ENCODE results near the gene SFT2D3.
A peak's percentile ranks its signal among the peaks of the same experiment; 100 is the strongest.

The SFT2D3 gene

DNA sequence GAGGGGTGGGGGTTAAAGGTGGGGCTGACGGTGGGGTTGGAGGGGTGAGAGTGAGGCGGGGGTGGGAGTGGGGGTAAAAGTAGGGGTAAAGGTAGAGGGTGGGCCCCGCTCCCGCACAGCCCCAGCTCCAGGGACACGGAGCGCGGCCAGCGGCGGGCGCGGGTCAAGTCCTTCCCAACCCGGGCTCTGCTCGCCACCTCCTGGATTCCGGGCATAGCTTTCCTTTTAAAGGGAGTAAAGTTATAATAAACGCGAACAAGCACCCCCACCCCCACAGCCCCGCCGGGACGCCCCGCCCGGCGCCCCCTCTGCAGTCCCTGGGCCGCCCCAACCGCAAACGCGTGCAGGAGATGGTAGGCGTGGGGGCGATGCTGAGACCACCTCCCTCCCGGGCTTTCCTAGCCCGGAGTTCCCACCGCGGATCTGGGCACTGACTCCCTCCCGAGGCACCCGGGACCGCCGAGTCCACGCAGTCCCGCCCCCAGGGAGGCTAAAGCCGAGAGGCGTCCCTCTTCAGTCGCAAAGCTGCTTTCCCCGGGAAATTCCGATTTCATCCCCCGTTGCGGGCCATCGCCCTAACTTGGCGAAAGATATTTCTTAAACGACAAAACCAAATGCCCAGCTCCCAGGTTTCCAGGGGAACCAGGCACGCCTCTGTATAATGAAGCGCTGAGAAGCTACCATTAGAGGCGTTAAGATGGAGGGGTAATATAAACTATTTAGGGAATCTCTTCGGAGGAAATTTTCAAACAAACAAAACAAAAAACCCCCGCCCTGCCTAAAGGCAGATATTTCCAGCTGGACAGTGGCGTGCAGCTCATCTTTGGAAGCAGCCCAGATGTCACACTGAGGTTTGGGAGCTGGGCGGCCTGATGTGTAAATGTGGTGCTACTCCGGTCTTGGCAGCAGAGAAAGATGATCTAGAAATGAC is 25.7 kb upstream of the SFT2D3 start, which contains the start of gene LIMS2:
Gene LIMS2 (minus strand): TSS at position 200 of the 931 bp plus-strand sequence. CDS start 506 bp downstream, outside the sequence.
- Histone ChIP-seq H3K36me3 (ENCODE audit: control insufficient read depth, insufficient read depth, low read length) (no peaks in the 10 kb centered on the region), H3K27ac (ENCODE audit: low read depth, low read length, severe bottlenecking) (no peak within 1 kb of the TSS), H3K9me3 (ENCODE audit: control insufficient read depth, low read length) (no peaks in the 10 kb centered on the region), H3K4me1 (ENCODE audit: control insufficient read depth, insufficient read depth, low read length, poor library complexity, severe bottlenecking) (peaks cover 4% of the 10 kb centered on the region), H3K4me3 (ENCODE audit: extremely low read depth, insufficient read depth, low read length, poor library complexity, severe bottlenecking) (peak within 1 kb of the TSS; percentile 41)
- 8 to 16% methylated on average over 24 to 26 of the region's 56 CpGs for WGBS, 2 experiments (ENCODE audit: insufficient coverage in 2 of 2)

DNA sequence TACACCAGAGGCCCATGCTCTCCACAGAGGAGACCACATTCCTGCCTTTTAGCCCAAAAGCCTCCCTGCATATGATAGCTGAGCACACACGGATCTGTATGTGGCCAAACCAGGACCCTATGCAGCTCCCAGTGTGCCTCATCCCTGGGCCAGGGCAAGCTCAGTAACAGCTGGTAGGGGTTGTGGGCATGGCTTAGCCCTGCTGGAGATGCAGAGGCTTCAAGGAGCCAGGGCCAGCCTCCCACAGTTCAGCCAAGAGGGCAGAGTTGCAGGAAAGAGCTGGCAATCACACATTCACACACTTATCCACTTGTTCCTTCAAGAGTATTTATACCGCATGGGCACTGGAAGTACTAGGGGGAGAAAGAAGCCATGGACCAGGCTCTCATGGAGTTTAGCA is 24.4 kb upstream of the SFT2D3 start:
- Histone ChIP-seq H3K27ac (ENCODE audit: low read depth, low read length, severe bottlenecking) (no peak overlapping the region), H3K4me3 (ENCODE audit: extremely low read depth, insufficient read depth, low read length, poor library complexity, severe bottlenecking) (no peak overlapping the region), H3K4me1 (ENCODE audit: control insufficient read depth, insufficient read depth, low read length, poor library complexity, severe bottlenecking) (peaks cover 4% of the 10 kb centered on the region), H3K9me3 (ENCODE audit: control insufficient read depth, low read length) (no peaks in the 10 kb centered on the region), H3K36me3 (ENCODE audit: control insufficient read depth, insufficient read depth, low read length) (no peaks in the 10 kb centered on the region)
- WGBS, 2 experiments (ENCODE audit: insufficient coverage in 2 of 2) = 50 to 90% methylated on average over 1 to 2 of the region's 2 CpGs

DNA sequence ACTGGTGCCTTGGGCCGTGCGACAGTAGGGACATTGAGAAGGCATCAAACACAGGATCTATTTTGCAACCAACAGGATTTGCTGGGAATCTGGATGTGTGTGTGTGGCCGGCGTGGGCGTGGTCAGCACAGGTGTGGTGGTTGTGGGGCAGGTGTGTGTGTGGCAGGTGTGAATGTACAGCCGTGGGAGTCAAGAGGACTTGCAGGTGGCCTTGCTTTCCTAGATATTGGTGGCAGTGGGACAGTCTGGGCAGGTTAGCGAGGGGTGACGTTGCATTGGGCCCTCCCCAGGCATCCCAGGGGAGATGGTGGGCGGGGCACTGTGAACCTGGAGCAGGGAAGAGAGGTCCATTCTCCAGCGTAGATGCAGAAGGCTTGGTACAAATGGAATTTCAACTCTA is 22.8 kb upstream of the SFT2D3 start:
- H3K27ac ChIP-seq (ENCODE audit: low read depth, low read length, severe bottlenecking) = no peak overlapping the region
- H3K36me3 ChIP-seq (ENCODE audit: control insufficient read depth, insufficient read depth, low read length) = no peaks in the 10 kb centered on the region
- H3K4me1 ChIP-seq (ENCODE audit: control insufficient read depth, insufficient read depth, low read length, poor library complexity, severe bottlenecking) = peaks cover 7% of the 10 kb centered on the region
- no peaks in the 10 kb centered on the region for H3K9me3 ChIP-seq (ENCODE audit: control insufficient read depth, low read length)
- WGBS, 2 experiments (ENCODE audit: insufficient coverage in 2 of 2) = 80 to 91% methylated on average over 9 to 10 of the region's 10 CpGs
- H3K4me3 ChIP-seq (ENCODE audit: extremely low read depth, insufficient read depth, low read length, poor library complexity, severe bottlenecking) = no peak overlapping the region

DNA sequence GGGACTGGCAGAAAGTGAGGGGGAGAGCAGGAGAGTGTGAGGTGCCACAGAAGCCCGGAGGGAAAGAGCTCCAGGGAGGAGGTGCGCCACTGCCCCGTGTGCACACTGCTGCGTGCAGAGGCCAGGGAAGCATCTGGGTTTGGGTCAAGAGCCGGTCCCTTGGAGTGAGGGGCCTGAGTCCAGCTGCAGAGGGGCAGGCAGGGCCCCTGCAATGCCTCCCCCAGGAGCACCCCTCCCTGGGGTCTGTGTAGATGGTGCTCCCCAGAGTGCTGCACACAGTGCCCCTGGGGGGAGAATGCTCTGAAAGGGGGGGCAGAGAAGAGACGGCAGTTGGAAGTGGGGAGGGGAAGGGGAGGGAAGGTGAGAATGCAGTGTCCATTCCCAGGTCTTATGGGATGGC is 22.3 kb upstream of the SFT2D3 start:
- Histone ChIP-seq H3K4me1 (ENCODE audit: control insufficient read depth, insufficient read depth, low read length, poor library complexity, severe bottlenecking) (peaks cover 10% of the 10 kb centered on the region), H3K36me3 (ENCODE audit: control insufficient read depth, insufficient read depth, low read length) (no peaks in the 10 kb centered on the region), H3K9me3 (ENCODE audit: control insufficient read depth, low read length) (no peaks in the 10 kb centered on the region), H3K27ac (ENCODE audit: low read depth, low read length, severe bottlenecking) (no peak overlapping the region), H3K4me3 (ENCODE audit: extremely low read depth, insufficient read depth, low read length, poor library complexity, severe bottlenecking) (no peak overlapping the region)
- 93% methylated on average over 2 of the region's 6 CpGs; no CpG with 5 or more reads in 1 of the 2 experiments for WGBS, 2 experiments (ENCODE audit: insufficient coverage in 2 of 2)

DNA sequence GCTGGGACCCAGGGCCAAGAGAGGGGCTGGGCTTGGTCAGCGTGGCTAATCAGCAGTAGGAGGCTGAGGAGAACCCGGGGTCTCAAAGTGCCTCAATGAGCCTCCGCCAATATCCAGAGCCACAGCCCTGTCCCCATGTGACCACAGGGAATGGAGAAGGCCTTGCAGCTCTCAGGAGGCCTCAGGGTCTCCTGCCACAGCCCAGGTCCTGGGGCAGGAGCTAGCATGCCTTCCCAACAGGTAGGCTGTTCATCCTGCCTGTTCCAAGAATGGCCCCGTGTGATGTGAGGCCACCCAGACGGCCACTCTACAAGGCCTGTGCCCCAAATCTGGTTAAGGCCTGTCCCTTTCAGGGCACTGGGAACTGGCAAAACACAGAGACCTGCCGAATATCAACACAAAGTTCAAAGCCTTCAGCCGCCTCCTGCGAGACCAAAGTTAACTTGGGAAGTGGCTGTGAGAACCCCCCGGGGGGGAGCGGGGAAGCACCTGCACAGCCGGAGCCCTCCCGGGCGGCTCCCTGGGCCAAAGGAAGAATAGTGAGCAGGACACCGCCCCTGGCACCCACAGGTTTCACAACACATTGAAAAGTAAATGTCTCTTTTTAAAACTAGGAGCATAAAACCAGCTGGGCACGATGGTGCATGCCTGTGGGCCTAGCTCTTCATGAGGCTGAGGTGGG is 21.5 kb upstream of the SFT2D3 start:
- no peak overlapping the region for H3K27ac ChIP-seq (ENCODE audit: low read depth, low read length, severe bottlenecking)
- WGBS, 2 experiments (ENCODE audit: insufficient coverage in 2 of 2) = 91 to 92% methylated on average over 6 to 13 of the region's 15 CpGs

DNA sequence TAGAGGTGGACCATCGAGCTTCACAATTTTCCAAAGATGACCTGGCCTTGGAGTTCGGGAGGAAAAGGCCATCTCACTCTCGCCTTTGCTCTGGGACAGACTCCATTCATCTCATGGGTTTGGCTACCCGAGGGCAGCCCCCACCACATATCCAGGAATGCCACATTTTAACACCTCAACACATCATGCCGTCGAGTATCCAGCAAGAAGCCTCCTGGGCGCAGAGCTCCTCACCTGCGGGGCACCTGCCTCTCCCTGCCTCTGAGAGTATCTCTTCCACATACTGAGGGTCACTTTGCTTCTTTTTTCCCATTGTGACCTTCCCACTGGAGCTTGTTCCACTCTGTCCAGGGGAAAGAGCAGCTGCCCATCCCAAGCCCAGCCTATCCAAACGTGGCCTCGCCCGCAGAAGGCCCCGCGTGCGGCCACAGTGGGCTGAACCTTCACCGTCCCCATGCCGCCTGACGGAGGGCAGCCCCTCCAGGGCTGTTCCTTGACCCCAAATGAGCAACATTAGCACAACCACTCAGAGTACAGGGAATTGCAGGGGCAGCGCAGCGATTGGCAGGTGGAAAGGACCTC is 20.5 kb upstream of the SFT2D3 start:
- H3K36me3 ChIP-seq (ENCODE audit: control insufficient read depth, insufficient read depth, low read length) = no peaks in the 10 kb centered on the region
- H3K4me1 ChIP-seq (ENCODE audit: control insufficient read depth, insufficient read depth, low read length, poor library complexity, severe bottlenecking) = peaks cover 11% of the 10 kb centered on the region
- no peak overlapping the region for H3K27ac ChIP-seq (ENCODE audit: low read depth, low read length, severe bottlenecking)
- 90 to 93% methylated on average over 14 to 19 of the region's 19 CpGs for WGBS, 2 experiments (ENCODE audit: insufficient coverage in 2 of 2)
- no peak overlapping the region for H3K4me3 ChIP-seq (ENCODE audit: extremely low read depth, insufficient read depth, low read length, poor library complexity, severe bottlenecking)
- H3K9me3 ChIP-seq (ENCODE audit: control insufficient read depth, low read length) = no peaks in the 10 kb centered on the region

More for the DNA sequence above, 21.5 kb upstream of the SFT2D3 start:
- H3K4me1 ChIP-seq (ENCODE audit: control insufficient read depth, insufficient read depth, low read length, poor library complexity, severe bottlenecking) = peaks cover 11% of the 10 kb centered on the region
- H3K36me3 ChIP-seq (ENCODE audit: control insufficient read depth, insufficient read depth, low read length) = no peaks in the 10 kb centered on the region
- no peaks in the 10 kb centered on the region for H3K9me3 ChIP-seq (ENCODE audit: control insufficient read depth, low read length)
- H3K4me3 ChIP-seq (ENCODE audit: extremely low read depth, insufficient read depth, low read length, poor library complexity, severe bottlenecking) = no peak overlapping the region

DNA sequence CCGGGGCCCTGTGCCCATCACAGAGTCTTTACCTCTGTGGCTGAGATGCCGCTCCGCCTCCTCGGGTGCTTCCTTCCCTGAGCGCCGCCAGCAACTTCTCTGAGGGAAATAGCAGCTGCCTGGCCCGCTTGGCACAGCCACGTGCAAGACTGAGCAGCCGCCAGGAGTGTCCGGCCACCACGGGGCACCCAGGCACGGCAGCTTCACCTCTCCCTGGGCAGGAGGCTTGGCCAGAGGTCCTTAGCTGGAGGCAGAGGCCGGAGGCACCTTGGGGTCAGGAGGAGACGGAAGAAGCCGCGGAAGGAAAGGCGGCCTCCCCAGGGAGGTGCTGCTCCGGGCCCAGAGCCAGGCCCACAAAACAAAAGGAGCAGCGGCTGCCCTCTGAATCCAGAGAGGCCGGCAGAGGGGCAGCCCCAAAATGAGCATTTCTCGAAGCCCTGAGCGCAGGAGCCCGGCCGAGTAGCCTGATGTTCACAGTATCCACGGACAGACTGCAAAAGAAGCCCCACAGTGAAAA is 20.0 kb upstream of the SFT2D3 start:
- peaks cover 11% of the 10 kb centered on the region for H3K4me1 ChIP-seq (ENCODE audit: control insufficient read depth, insufficient read depth, low read length, poor library complexity, severe bottlenecking)
- 85 to 86% methylated on average over 21 to 25 of the region's 25 CpGs for WGBS, 2 experiments (ENCODE audit: insufficient coverage in 2 of 2)
- H3K9me3 ChIP-seq (ENCODE audit: control insufficient read depth, low read length) = no peaks in the 10 kb centered on the region
- no peak overlapping the region for H3K27ac ChIP-seq (ENCODE audit: low read depth, low read length, severe bottlenecking)
- H3K4me3 ChIP-seq (ENCODE audit: extremely low read depth, insufficient read depth, low read length, poor library complexity, severe bottlenecking) = no peak overlapping the region
- no peaks in the 10 kb centered on the region for H3K36me3 ChIP-seq (ENCODE audit: control insufficient read depth, insufficient read depth, low read length)

DNA sequence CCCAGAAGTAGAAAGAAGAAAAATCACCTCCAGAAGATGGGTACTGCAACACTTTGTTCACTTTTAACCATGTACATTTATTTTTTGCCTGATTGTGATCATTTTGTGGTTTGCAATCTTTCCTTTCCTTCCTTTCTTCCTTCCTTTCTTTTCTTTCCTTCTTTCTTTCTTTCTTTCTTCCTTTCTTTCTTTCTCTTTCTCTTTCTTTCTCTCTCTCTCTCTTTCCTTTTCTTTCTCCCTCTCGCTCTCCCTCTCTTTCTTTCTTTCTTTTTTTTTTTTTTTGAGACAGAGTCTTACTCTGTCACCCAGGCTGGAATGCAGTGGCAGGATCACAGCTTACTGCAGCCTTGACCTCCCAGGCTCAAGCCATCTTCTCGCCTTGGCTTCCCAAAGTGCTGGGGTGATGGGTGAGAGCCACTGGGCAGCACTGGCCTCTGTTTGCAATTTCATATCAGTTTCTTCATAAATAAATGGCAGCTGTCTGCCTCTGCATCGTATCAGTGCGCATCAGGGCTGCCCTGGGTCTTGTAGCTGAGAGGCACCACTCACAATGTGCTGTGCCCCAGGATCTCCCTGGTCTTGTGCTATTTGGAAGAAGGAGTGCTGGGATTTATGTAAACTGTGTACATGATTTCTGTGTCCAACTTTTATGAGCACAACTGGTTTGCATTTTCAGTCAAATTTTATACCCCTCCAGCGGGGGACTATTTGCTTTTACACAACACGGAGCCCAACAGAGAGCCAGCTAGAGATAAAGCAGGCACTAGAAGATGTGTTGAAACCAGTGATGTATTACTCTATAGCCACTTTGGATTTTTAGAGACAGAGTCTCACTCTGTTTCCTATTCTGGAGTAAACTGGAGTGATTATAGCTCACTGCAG is 19.1 kb upstream of the SFT2D3 start:
- Histone ChIP-seq H3K9me3 (ENCODE audit: control insufficient read depth, low read length) (no peaks in the 10 kb centered on the region), H3K4me1 (ENCODE audit: control insufficient read depth, insufficient read depth, low read length, poor library complexity, severe bottlenecking) (peaks cover 11% of the 10 kb centered on the region), H3K36me3 (ENCODE audit: control insufficient read depth, insufficient read depth, low read length) (no peaks in the 10 kb centered on the region), H3K4me3 (ENCODE audit: extremely low read depth, insufficient read depth, low read length, poor library complexity, severe bottlenecking) (no peak overlapping the region), H3K27ac (ENCODE audit: low read depth, low read length, severe bottlenecking) (no peak overlapping the region)
- WGBS, 2 experiments (ENCODE audit: insufficient coverage in 2 of 2) = 94 to 95% methylated on average over 3 to 4 of the region's 6 CpGs

DNA sequence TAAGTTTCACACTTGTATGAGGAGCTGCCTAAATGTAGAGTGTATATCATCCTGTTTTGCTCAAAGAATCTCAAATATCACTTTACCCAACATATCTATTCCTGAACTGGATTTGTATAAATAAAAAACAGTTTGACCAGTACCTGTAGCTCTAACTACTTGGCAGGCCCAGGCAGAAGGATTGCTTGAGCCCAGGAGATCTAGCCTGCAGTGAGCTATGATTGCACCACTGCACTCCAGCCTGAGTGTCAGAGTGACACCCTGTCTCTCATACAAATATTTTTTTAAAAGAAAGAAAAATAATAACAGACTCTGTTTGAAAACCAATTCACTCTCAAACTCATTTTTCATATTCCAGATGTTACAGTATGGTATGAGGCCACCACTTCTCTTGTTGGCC is 18.2 kb upstream of the SFT2D3 start:
- Histone ChIP-seq H3K36me3 (ENCODE audit: control insufficient read depth, insufficient read depth, low read length) (no peaks in the 10 kb centered on the region), H3K27ac (ENCODE audit: low read depth, low read length, severe bottlenecking) (no peak overlapping the region), H3K4me1 (ENCODE audit: control insufficient read depth, insufficient read depth, low read length, poor library complexity, severe bottlenecking) (peaks cover 11% of the 10 kb centered on the region), H3K9me3 (ENCODE audit: control insufficient read depth, low read length) (no peaks in the 10 kb centered on the region), H3K4me3 (ENCODE audit: extremely low read depth, insufficient read depth, low read length, poor library complexity, severe bottlenecking) (no peak overlapping the region)

DNA sequence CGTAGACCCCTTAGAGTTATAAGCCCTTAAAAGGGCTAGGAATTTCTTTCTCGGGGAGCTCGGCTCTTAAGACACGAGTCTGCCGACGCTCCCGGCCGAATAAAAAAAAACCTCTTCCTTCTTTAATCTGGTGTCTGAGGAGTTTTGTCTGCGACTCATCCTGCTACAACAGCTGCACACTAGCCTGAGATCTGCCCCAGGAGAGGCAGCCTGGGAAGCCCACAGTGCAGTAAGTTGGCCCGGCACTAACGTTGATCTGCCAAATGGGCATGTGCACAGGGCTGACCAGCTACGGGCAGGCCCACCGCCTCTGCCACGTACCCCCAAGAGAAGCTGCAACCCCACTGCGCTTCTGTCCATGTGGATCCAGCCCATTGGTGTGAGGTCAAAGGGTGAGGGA is 17.5 kb upstream of the SFT2D3 start:
- peaks cover 11% of the 10 kb centered on the region for H3K4me1 ChIP-seq (ENCODE audit: control insufficient read depth, insufficient read depth, low read length, poor library complexity, severe bottlenecking)
- no peak overlapping the region for H3K4me3 ChIP-seq (ENCODE audit: extremely low read depth, insufficient read depth, low read length, poor library complexity, severe bottlenecking)
- H3K36me3 ChIP-seq (ENCODE audit: control insufficient read depth, insufficient read depth, low read length) = no peaks in the 10 kb centered on the region
- 93 to 94% methylated on average over 9 to 11 of the region's 15 CpGs for WGBS, 2 experiments (ENCODE audit: insufficient coverage in 2 of 2)
- H3K9me3 ChIP-seq (ENCODE audit: control insufficient read depth, low read length) = no peaks in the 10 kb centered on the region
- no peak overlapping the region for H3K27ac ChIP-seq (ENCODE audit: low read depth, low read length, severe bottlenecking)

All from mesodermal cell (in vitro differentiated cells).